ENCODE measurements around the gene TRPM2.

- no peak for TF ChIP-seq CTCF (IDR thresholded peaks at IDR 0.05)
- no peak for TF ChIP-seq REST (IDR thresholded peaks at IDR 0.05; ENCODE audit: insufficient read depth in 1 of 2, low read depth in 2 of 2, low read length in 1 of 2)
- no peak for TF ChIP-seq SIN3A (IDR thresholded peaks at IDR 0.05; ENCODE audit: borderline replicate concordance, insufficient read depth, low read depth, low read length)
- no peak for TF ChIP-seq POLR2AphosphoS5 (IDR thresholded peaks at IDR 0.05; ENCODE audit: low read depth, low read length)
Measured at GRCh38 chr21:44322621-44323325, 30.6 kb upstream of the TRPM2 start.
